Neural cell (in vitro differentiated cells): Measurements from ENCODE around the gene HOXC10.

ENCODE experiments used
- EZH2 ChIP-seq: fragments of 200-600, 300-800 bp; shearing (Covaris generic), sonication (generic); IDR thresholded peaks from 2 replicates; pipeline ENCODE4 v1.6.1; 2014; ENCODE audit warnings: antibody characterized with exemption, low read length, borderline replicate concordance, mild to moderate bottlenecking; ENCODE audit not compliant: insufficient read depth, poor library complexity, severe bottlenecking
- POLR2AphosphoS5 ChIP-seq: IDR thresholded peaks from 2 replicates; pipeline ENCODE4 v1.6.1; 2012
- RAD21 ChIP-seq: fragments of 450-650 bp; conservative IDR thresholded peaks from 2 replicates; pipeline ENCODE4 v1.6.1; 2014; ENCODE audit warnings: antibody characterized with exemption, mild to moderate bottlenecking, moderate library complexity
- TAF1 ChIP-seq: IDR thresholded peaks from 2 replicates; pipeline ENCODE4 v1.6.1; 2012; ENCODE audit warnings: low read depth
- TF ChIP-seq, protein P1 (sequence below): fragments of 450-650 bp; IDR thresholded peaks from 2 replicates; pipeline ENCODE4 v1.5.1; 2014; ENCODE audit warnings: antibody characterized with exemption, mild to moderate bottlenecking, moderate library complexity; ENCODE audit not compliant: poor library complexity, severe bottlenecking
- TF ChIP-seq, protein P2 (sequence below): IDR thresholded peaks from 2 replicates; pipeline ENCODE4 v1.6.1; 2012; ENCODE audit warnings: borderline replicate concordance

DNA sequence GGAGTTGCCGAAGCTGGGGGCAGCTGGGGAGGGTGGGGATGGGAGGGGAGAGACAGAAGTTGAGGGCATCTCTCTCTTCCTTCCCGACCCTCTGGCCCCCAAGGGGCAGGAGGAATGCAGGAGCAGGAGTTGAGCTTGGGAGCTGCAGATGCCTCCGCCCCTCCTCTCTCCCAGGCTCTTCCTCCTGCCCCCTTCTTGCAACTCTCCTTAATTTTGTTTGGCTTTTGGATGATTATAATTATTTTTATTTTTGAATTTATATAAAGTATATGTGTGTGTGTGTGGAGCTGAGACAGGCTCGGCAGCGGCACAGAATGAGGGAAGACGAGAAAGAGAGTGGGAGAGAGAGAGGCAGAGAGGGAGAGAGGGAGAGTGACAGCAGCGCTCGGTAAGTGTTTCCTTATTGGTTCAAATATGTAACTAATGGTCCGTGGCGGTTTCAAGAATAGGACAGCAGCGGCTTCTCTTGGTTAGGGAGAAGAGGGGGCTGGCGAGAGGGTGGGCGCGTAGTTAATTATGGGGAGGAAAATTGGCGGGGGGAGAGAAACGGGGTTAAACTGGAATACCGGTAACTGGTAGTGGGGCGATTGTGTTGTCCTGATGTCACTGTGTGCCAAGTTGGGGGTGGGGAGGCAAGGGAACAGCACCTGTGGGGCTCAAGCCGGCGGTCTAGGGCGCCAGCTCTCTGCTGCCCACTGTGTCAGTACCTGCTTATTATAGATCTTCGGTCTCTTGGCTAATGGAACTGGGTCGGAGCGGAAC is 32.3 kb downstream of the HOXC10 start:
- TF ChIP-seq, protein P1, sequence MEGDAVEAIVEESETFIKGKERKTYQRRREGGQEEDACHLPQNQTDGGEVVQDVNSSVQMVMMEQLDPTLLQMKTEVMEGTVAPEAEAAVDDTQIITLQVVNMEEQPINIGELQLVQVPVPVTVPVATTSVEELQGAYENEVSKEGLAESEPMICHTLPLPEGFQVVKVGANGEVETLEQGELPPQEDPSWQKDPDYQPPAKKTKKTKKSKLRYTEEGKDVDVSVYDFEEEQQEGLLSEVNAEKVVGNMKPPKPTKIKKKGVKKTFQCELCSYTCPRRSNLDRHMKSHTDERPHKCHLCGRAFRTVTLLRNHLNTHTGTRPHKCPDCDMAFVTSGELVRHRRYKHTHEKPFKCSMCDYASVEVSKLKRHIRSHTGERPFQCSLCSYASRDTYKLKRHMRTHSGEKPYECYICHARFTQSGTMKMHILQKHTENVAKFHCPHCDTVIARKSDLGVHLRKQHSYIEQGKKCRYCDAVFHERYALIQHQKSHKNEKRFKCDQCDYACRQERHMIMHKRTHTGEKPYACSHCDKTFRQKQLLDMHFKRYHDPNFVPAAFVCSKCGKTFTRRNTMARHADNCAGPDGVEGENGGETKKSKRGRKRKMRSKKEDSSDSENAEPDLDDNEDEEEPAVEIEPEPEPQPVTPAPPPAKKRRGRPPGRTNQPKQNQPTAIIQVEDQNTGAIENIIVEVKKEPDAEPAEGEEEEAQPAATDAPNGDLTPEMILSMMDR: no peak
- TF ChIP-seq TAF1 (no peak), POLR2AphosphoS5 (no peak), RAD21 (no peak), EZH2 (no peak)
- TF ChIP-seq, protein P2, sequence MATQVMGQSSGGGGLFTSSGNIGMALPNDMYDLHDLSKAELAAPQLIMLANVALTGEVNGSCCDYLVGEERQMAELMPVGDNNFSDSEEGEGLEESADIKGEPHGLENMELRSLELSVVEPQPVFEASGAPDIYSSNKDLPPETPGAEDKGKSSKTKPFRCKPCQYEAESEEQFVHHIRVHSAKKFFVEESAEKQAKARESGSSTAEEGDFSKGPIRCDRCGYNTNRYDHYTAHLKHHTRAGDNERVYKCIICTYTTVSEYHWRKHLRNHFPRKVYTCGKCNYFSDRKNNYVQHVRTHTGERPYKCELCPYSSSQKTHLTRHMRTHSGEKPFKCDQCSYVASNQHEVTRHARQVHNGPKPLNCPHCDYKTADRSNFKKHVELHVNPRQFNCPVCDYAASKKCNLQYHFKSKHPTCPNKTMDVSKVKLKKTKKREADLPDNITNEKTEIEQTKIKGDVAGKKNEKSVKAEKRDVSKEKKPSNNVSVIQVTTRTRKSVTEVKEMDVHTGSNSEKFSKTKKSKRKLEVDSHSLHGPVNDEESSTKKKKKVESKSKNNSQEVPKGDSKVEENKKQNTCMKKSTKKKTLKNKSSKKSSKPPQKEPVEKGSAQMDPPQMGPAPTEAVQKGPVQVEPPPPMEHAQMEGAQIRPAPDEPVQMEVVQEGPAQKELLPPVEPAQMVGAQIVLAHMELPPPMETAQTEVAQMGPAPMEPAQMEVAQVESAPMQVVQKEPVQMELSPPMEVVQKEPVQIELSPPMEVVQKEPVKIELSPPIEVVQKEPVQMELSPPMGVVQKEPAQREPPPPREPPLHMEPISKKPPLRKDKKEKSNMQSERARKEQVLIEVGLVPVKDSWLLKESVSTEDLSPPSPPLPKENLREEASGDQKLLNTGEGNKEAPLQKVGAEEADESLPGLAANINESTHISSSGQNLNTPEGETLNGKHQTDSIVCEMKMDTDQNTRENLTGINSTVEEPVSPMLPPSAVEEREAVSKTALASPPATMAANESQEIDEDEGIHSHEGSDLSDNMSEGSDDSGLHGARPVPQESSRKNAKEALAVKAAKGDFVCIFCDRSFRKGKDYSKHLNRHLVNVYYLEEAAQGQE: no peak
